ENCODE results near the gene SH3PXD2A. TPM values are rescaled to one million over a fixed set of nuclear protein-coding genes. Genes with fewer than 3 reads are reported as not detected.

SH3PXD2A gene, protein sequence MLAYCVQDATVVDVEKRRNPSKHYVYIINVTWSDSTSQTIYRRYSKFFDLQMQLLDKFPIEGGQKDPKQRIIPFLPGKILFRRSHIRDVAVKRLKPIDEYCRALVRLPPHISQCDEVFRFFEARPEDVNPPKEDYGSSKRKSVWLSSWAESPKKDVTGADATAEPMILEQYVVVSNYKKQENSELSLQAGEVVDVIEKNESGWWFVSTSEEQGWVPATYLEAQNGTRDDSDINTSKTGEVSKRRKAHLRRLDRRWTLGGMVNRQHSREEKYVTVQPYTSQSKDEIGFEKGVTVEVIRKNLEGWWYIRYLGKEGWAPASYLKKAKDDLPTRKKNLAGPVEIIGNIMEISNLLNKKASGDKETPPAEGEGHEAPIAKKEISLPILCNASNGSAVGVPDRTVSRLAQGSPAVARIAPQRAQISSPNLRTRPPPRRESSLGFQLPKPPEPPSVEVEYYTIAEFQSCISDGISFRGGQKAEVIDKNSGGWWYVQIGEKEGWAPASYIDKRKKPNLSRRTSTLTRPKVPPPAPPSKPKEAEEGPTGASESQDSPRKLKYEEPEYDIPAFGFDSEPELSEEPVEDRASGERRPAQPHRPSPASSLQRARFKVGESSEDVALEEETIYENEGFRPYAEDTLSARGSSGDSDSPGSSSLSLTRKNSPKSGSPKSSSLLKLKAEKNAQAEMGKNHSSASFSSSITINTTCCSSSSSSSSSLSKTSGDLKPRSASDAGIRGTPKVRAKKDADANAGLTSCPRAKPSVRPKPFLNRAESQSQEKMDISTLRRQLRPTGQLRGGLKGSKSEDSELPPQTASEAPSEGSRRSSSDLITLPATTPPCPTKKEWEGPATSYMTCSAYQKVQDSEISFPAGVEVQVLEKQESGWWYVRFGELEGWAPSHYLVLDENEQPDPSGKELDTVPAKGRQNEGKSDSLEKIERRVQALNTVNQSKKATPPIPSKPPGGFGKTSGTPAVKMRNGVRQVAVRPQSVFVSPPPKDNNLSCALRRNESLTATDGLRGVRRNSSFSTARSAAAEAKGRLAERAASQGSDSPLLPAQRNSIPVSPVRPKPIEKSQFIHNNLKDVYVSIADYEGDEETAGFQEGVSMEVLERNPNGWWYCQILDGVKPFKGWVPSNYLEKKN
- 9.6 and 10.4 TPM in 2 replicates for total RNA-seq

DNA sequence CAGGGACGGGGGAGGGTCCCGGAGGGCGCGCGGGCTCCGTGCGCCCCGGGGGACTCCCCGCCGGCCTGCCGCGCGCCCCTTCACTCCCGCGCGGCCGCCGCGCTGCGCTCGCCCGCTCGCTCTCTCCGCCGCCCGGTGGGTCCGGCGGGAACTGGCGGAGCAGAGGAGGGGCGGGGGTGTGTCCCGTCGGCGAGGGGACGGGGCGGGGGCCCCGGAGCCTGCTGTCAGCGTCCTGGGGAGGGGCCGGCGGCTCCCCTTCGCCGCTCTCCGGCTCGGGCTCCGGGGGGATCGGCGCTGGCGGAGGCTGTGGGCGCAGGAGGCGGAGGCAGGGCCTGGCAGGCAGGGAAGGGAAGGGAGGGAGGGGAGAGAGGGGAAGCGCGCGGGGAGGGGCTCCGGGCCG, at the start of gene SH3PXD2A:
SH3PXD2A (minus strand) TSS at position 153 of the 400 bp plus-strand sequence. CDS start 310 bp downstream, outside the sequence.
- no peaks in the 10 kb centered on the region for H3K36me3 Mint-ChIP-seq (ENCODE audit: low read depth)
- intact Hi-C loops (cut with micrococcal nuclease), result loop anchor here (5.0 kb wide), 1 partner anchor 83 kb away; no protein-coding TSS in a partner anchor
- peaks cover 27% of the 10 kb centered on the region for H3K4me1 Mint-ChIP-seq (ENCODE audit: low read depth)

DNA sequence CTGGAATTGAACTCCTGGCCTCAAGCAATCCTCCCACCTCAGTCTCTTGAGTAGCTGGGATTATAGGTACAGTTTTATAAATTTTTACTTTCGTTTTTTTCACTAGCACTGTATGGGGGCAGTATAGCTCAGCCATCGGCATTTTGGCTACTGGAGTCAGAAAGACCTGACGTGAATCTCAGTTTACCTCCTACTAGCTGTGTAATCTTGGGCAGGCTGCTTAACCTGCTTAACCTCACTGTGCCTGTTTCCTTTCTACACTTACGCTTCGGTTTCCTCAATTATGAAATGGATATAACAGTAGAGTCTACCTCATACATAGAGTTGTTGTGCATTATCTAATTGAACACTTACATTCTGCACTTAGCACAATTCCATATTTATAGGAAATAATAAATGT, 45.9 kb upstream of the SH3PXD2A start:
- H3K4me1 Mint-ChIP-seq (ENCODE audit: low read depth), result peaks cover 53% of the 10 kb centered on the region
- peak overlapping the region; percentile 7 for H3K4me3 Mint-ChIP-seq
- intact Hi-C loops (cut with micrococcal nuclease), result no loop called here
- H3K36me3 Mint-ChIP-seq (ENCODE audit: low read depth), result peaks cover 47% of the 10 kb centered on the region
- DNase-seq (ENCODE audit: low spot score), result no peak
- H3K27me3 Mint-ChIP-seq (ENCODE audit: insufficient read depth), result no peaks in the 10 kb centered on the region
- no peaks in the 10 kb centered on the region for H3K9me3 Mint-ChIP-seq
- no peak overlapping the region for H3K27ac Mint-ChIP-seq

More for the DNA sequence above, at the start of gene SH3PXD2A:
- Mint-ChIP-seq H3K4me3 (peak within 1 kb of the TSS; percentile 87), H3K9me3 (no peaks in the 10 kb centered on the region), H3K27me3 (ENCODE audit: insufficient read depth) (peaks cover 62% of the 10 kb centered on the region), H3K27ac (no peak within 1 kb of the TSS)
- peak; percentile 24 for DNase-seq (ENCODE audit: low spot score)

DNA sequence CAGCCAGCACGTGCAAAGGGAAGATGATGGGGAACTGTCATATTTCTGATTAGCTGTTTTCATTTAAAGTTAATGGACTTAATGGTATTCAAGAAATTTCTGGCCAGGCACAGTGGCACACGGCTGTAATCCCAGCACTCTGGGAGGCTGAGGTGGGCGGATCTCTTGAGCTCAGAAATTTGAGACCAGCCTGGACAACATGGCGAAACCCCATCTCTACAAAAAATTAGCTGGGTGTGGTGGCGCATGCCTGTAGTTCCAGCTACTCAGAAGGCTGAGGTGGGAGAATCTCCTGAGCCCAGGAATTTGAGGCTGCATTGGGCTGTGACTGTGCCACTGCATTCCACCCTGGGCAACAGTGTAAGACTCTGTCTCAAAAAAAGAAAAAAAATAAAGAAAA, 43.9 kb upstream of the SH3PXD2A start:
- DNase-seq (ENCODE audit: low spot score), result no peak
- intact Hi-C loops (cut with micrococcal nuclease), result no loop called here
- Mint-ChIP-seq H3K27me3 (ENCODE audit: insufficient read depth) (no peaks in the 10 kb centered on the region), H3K4me1 (ENCODE audit: low read depth) (peaks cover 58% of the 10 kb centered on the region), H3K4me3 (no peak overlapping the region), H3K27ac (no peak overlapping the region), H3K36me3 (ENCODE audit: low read depth) (peaks cover 57% of the 10 kb centered on the region), H3K9me3 (no peaks in the 10 kb centered on the region)

DNA sequence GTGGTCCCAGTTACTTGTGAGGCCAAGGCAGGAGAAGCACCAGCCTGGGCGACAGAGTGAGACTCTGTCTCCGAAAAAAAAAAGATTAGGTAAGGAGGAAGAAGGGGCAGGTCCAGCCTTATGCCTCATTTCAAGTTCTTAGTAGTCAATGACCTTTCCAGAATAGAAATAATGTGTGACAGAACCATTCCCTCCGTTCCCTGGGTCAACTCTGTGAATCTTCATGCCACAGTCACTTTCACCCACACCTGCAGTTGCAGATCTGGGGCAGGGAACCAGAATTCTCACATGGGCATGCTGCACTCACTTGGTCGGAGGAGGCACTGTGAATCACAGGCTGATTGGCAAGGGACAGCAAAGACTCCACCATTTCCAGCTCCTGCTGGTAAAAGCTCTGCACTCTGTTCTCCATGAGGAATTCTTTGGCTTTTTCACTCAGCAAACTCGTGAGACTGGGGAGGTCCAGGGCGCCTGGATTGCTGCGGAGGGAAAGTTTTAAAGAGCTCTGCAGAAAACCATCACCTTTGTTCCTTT, 41.9 kb upstream of the SH3PXD2A start:
- no peak overlapping the region for H3K4me3 Mint-ChIP-seq
- H3K27ac Mint-ChIP-seq, result no peak overlapping the region

DNA sequence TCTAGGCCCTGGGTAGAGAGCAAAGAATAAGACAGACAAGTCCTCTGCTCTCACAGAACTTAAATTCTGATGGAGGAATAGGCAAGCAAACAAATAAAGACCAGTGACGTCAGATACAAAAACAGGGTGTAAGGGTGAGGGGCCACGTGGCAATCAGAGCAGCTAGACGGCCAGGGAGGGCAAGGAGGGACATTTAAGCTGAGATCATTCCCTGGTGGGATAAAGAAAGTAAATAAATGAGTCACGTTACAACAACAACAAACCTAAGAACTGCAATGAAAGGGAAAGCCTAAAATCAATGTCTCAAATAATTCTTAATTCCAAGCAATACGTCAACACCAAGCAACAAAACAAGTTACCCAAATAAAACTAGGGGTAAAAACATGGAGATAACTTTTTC, 40.8 kb upstream of the SH3PXD2A start:
- Mint-ChIP-seq H3K36me3 (ENCODE audit: low read depth) (peaks cover 55% of the 10 kb centered on the region), H3K27me3 (ENCODE audit: insufficient read depth) (no peaks in the 10 kb centered on the region), H3K9me3 (no peaks in the 10 kb centered on the region), H3K4me3 (peak overlapping the region; percentile 3), H3K27ac (peak overlapping the region; percentile 82), H3K4me1 (ENCODE audit: low read depth) (peaks cover 52% of the 10 kb centered on the region)
- no peak for DNase-seq (ENCODE audit: low spot score)
- intact Hi-C loops (cut with micrococcal nuclease), result no loop called here

More for the DNA sequence above, 41.9 kb upstream of the SH3PXD2A start:
- intact Hi-C loops (cut with micrococcal nuclease), result no loop called here
- DNase-seq (ENCODE audit: low spot score), result no peak
- Mint-ChIP-seq H3K9me3 (no peaks in the 10 kb centered on the region), H3K27me3 (ENCODE audit: insufficient read depth) (no peaks in the 10 kb centered on the region), H3K36me3 (ENCODE audit: low read depth) (peaks cover 52% of the 10 kb centered on the region), H3K4me1 (ENCODE audit: low read depth) (peaks cover 63% of the 10 kb centered on the region)

DNA sequence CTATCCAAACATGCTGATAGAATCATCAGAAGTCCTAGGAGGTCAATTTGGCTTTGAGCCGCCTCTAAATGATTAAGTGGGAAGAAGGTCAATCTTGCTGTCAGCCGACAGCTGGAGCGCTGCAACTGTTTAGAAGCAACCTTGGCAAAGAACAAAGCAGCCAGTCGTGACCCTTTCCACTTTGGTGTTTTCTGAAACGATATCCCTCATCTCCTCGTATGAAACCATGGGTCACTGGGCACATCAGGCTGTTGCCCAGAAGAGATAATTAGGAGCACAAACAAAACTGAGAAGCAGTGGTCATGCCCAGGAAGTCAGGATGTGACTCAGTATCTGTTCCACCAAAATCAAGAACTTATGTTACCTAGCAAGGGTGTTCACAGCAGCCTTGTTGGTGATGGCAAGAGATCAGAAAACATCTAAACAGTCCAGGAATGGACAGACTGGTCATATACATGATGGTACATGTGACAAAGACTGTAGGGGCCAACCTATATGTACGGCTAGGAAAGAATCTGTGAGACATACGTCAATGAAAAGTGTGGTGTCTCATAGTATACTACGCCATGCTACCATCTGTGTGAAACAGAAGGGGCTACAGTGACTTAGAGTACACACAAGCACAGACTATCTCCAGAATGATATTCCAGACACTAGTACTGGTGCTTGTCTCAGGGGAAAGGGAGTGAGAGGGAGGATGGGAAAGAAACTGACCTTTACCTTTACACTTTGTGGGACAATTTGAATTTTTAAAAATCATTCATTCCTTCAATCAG, 40.2 kb upstream of the SH3PXD2A start:
- intact Hi-C loops (cut with micrococcal nuclease), result no loop called here
- peaks cover 51% of the 10 kb centered on the region for H3K36me3 Mint-ChIP-seq (ENCODE audit: low read depth)
- peak overlapping the region; percentile 82 for H3K27ac Mint-ChIP-seq
- DNase-seq (ENCODE audit: low spot score), result no peak
- no peaks in the 10 kb centered on the region for H3K9me3 Mint-ChIP-seq
- H3K4me1 Mint-ChIP-seq (ENCODE audit: low read depth), result peaks cover 50% of the 10 kb centered on the region
- H3K27me3 Mint-ChIP-seq (ENCODE audit: insufficient read depth), result no peaks in the 10 kb centered on the region
- peak overlapping the region; percentile 24 for H3K4me3 Mint-ChIP-seq

DNA sequence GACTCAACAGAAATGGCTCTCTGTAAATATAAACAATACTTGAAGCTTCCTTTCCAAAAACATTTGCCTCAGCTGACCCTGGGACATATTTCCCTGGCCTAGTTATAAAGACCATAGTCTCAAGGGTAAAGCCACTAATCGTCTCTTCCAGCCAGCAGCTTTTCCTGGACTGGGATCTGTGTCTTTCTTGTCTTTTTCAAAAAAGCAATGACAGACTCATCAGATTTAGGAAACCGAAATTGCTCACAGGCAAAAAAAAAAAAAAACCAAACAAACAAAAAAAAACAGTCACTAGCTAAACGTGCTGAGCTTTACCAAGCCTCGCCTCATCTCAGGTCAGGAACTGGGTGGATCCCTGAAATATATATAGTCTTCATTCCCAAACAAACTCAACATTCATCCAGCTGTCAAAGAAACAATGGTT, 39.1 kb upstream of the SH3PXD2A start:
- intact Hi-C loops (cut with micrococcal nuclease), result no loop called here
- Mint-ChIP-seq H3K27ac (peak overlapping the region; percentile 82), H3K36me3 (ENCODE audit: low read depth) (peaks cover 47% of the 10 kb centered on the region), H3K4me3 (peak overlapping the region; percentile 38), H3K27me3 (ENCODE audit: insufficient read depth) (no peaks in the 10 kb centered on the region), H3K9me3 (no peaks in the 10 kb centered on the region), H3K4me1 (ENCODE audit: low read depth) (peaks cover 53% of the 10 kb centered on the region)
- no peak for DNase-seq (ENCODE audit: low spot score)

DNA sequence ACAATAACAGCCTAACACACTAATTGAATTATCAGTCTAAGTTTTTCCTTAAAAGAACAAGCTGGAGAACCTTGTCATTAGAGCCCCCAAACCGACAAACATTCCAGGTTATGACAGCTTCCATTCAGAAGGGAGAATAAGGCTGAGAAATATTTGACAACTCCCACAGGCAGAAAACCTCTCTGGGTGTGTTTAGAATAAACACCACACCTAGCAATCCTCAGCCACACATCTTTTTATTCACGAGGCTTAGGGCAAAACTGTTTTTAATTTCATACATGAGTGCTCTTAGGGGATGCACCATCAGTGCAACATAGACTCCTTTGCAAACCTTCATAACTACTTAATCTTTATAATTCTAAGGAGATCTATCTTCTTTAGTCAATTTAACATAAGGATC, 38.4 kb upstream of the SH3PXD2A start:
- intact Hi-C loops (cut with micrococcal nuclease), result no loop called here
- H3K36me3 Mint-ChIP-seq (ENCODE audit: low read depth), result peaks cover 45% of the 10 kb centered on the region
- no peak overlapping the region for H3K4me3 Mint-ChIP-seq
- no peak for DNase-seq (ENCODE audit: low spot score)
- H3K27me3 Mint-ChIP-seq (ENCODE audit: insufficient read depth), result no peaks in the 10 kb centered on the region
- H3K4me1 Mint-ChIP-seq (ENCODE audit: low read depth), result peaks cover 60% of the 10 kb centered on the region
- peak overlapping the region; percentile 82 for H3K27ac Mint-ChIP-seq
- H3K9me3 Mint-ChIP-seq, result no peaks in the 10 kb centered on the region

DNA sequence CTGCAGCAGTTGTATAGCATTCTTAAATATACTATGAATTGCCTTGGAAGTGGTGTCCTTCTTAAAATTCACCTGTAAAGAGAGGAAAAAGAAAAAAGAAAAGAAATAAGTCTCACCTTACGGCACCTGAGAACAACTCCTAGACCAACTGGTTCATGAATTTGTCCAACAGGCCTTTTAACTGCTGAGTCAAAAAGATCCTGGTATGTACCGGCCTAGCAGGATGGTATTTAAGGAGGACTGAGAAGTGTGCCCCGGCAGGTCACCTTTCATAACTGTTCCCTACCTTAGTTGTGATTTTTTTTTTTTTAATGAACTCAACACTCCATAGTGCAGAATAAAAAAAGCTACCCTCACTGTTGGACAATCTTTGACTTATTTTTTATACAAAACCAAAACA, 36.8 kb upstream of the SH3PXD2A start:
- peaks cover 41% of the 10 kb centered on the region for H3K36me3 Mint-ChIP-seq (ENCODE audit: low read depth)
- no peak overlapping the region for H3K27ac Mint-ChIP-seq
- H3K9me3 Mint-ChIP-seq, result no peaks in the 10 kb centered on the region
- DNase-seq (ENCODE audit: low spot score), result no peak
- H3K4me1 Mint-ChIP-seq (ENCODE audit: low read depth), result peaks cover 66% of the 10 kb centered on the region
- H3K4me3 Mint-ChIP-seq, result no peak overlapping the region
- no peaks in the 10 kb centered on the region for H3K27me3 Mint-ChIP-seq (ENCODE audit: insufficient read depth)
- intact Hi-C loops (cut with micrococcal nuclease), result no loop called here

DNA sequence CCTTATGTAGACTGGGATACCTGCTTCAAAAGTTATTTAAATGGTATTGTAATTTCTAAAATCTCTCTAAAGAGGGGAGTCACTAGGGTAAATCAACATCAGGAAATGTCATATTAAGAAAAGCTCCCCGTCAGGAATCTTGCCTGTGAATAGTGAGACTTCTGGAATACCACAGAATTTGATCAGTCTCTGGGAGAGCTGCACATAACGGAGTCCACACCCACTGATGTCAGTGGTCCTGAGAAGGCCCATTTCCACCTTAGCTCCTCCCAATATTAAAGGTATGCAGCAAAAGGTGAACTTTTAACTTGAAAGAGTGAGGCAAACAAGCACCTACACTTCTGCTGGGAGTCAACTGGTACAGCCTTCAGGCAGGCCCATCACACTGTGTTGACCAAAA, 35.3 kb upstream of the SH3PXD2A start:
- Mint-ChIP-seq H3K9me3 (no peaks in the 10 kb centered on the region), H3K36me3 (ENCODE audit: low read depth) (peaks cover 33% of the 10 kb centered on the region), H3K4me3 (no peak overlapping the region), H3K27ac (peak overlapping the region; percentile 80), H3K4me1 (ENCODE audit: low read depth) (peaks cover 56% of the 10 kb centered on the region), H3K27me3 (ENCODE audit: insufficient read depth) (no peaks in the 10 kb centered on the region)
- intact Hi-C loops (cut with micrococcal nuclease), result no loop called here
- DNase-seq (ENCODE audit: low spot score), result no peak

DNA sequence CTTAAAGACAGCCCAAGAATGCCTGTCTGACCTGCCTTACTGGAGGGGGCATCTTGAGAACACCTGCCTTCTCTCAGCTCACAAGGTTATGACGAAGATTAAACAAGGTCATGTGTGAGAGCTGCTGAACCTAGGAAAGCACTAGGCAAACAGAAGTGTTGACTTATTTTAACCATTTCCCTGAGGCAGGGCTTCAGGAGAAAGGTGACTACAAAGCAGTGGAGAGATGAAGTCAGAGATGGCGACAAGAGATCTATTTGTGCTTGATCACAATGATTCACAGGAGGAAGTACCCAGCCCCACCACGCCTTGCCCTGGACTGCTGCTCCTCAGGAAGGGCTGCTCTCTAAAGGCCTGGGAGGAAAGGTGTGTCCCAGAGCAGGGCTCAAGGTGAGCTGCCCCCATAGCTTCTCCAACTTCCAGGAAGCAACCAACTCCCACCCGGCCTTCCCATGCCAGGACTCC, 34.9 kb upstream of the SH3PXD2A start:
- peak; percentile 18 for DNase-seq (ENCODE audit: low spot score)

More for the DNA sequence above, 34.9 kb upstream of the SH3PXD2A start:
- Mint-ChIP-seq H3K27me3 (ENCODE audit: insufficient read depth) (no peaks in the 10 kb centered on the region), H3K4me1 (ENCODE audit: low read depth) (peaks cover 51% of the 10 kb centered on the region), H3K27ac (peak overlapping the region; percentile 80), H3K4me3 (no peak overlapping the region), H3K36me3 (ENCODE audit: low read depth) (peaks cover 30% of the 10 kb centered on the region), H3K9me3 (no peaks in the 10 kb centered on the region)
- intact Hi-C loops (cut with micrococcal nuclease), result no loop called here
